Measurements from ENCODE around the gene HTRA1.

The HTRA1 gene

DNA sequence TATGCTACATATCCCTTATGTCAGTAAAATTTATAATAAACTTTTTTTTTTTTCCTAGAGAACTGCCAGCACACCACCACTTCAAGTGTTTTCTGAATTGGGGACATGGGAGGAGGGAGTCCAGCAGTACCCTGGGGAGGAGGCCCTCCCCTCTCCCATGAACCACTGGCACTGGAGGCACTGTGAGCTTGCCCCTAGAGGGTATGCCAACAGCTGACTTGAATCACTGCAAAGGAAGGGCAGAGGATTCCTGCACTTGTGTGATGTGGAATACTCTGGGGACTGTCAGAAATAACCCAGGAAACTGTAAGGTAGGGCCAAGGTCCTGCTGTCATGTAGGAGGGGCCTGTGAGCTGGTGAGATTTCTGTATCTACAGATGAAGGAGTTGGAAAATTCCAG is 15.4 kb upstream of the HTRA1 start:
- DNase-seq (ENCODE audit: low spot score) = no peak
- no peaks in the 10 kb centered on the region for H3K36me3 ChIP-seq (ENCODE audit: low read depth)
- H3K27me3 ChIP-seq (ENCODE audit: insufficient read depth, poor library complexity, severe bottlenecking) = no peaks in the 10 kb centered on the region
- H3K4me3 ChIP-seq (ENCODE audit: severe bottlenecking) = no peak overlapping the region
- H3K9me3 ChIP-seq (ENCODE audit: severe bottlenecking) = no peaks in the 10 kb centered on the region
- ATAC-seq (ENCODE audit: low read depth) = no peak
- TF ChIP-seq, protein P1, sequence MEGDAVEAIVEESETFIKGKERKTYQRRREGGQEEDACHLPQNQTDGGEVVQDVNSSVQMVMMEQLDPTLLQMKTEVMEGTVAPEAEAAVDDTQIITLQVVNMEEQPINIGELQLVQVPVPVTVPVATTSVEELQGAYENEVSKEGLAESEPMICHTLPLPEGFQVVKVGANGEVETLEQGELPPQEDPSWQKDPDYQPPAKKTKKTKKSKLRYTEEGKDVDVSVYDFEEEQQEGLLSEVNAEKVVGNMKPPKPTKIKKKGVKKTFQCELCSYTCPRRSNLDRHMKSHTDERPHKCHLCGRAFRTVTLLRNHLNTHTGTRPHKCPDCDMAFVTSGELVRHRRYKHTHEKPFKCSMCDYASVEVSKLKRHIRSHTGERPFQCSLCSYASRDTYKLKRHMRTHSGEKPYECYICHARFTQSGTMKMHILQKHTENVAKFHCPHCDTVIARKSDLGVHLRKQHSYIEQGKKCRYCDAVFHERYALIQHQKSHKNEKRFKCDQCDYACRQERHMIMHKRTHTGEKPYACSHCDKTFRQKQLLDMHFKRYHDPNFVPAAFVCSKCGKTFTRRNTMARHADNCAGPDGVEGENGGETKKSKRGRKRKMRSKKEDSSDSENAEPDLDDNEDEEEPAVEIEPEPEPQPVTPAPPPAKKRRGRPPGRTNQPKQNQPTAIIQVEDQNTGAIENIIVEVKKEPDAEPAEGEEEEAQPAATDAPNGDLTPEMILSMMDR (IDR thresholded peaks at IDR 0.05; ENCODE audit: poor library complexity, severe bottlenecking) = no peak
- H3K4me1 ChIP-seq (ENCODE audit: insufficient read depth, poor library complexity, severe bottlenecking) = no peaks in the 10 kb centered on the region
- no peak overlapping the region for H3K27ac ChIP-seq (ENCODE audit: poor library complexity, severe bottlenecking)

DNA sequence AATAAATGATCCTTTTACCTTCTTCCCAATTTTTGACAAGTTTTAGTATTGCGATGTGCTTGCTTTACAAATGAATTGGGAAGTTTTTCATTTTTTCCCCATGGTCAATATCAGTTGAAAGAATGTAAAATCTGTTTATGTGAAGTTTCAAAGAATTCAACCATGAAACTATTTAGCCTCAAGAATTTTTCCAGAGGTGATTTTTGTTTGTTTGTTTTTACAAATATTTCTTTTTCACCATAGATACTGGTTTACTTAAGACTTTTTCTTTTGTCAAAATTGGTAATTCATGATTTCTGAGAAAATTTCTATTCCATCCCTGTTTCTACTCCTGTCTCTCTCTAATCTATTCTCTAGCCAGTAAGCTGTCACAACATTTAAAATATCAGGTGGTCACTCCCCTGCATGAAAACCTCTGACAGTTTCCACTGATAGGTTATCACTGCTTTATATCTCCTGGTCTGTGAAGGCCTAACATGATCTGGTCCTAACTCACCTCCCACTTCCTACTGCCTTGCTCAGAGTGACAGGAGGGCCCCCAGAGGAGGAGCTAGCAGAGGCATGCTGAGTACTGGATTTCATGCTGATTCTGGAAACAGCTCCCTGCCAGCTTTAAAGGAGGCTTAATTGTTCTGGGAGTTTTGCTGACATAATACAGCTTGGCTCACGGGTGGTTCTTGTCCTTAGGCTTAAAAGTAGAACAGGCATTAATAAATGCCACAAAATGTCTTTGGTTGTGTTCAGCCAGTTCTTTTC is 14.5 kb upstream of the HTRA1 start:
- Histone ChIP-seq H3K27me3 (ENCODE audit: insufficient read depth, poor library complexity, severe bottlenecking) (no peaks in the 10 kb centered on the region), H3K4me3 (ENCODE audit: severe bottlenecking) (no peak overlapping the region), H3K36me3 (ENCODE audit: low read depth) (no peaks in the 10 kb centered on the region), H3K9me3 (ENCODE audit: severe bottlenecking) (no peaks in the 10 kb centered on the region), H3K27ac (ENCODE audit: poor library complexity, severe bottlenecking) (no peak overlapping the region), H3K4me1 (ENCODE audit: insufficient read depth, poor library complexity, severe bottlenecking) (no peaks in the 10 kb centered on the region)
- no peak for ATAC-seq (ENCODE audit: low read depth)
- TF ChIP-seq, protein P1 (IDR thresholded peaks at IDR 0.05; ENCODE audit: poor library complexity, severe bottlenecking) = no peak
- no peak for DNase-seq (ENCODE audit: low spot score)

DNA sequence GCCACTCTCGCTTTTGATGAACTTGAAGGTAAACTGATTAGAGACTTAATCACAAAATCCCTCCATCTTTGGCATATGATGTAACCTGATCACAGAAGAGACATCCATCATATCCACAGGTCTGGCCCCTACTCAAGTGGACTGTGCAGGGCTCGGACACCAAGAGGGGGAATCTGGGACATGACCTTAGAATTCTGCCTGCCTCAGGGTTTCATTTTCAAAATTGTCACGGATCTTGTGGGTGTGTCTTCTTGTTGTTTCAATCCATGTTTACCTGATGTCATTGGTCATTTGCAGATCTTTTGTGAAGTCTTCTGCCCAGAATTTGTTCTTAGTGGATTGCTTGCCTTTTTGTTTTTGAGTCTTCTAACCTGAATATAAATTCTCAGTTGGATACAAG is 12.8 kb upstream of the HTRA1 start:
- Histone ChIP-seq H3K36me3 (ENCODE audit: low read depth) (no peaks in the 10 kb centered on the region), H3K4me1 (ENCODE audit: insufficient read depth, poor library complexity, severe bottlenecking) (no peaks in the 10 kb centered on the region), H3K4me3 (ENCODE audit: severe bottlenecking) (no peak overlapping the region), H3K27me3 (ENCODE audit: insufficient read depth, poor library complexity, severe bottlenecking) (no peaks in the 10 kb centered on the region), H3K27ac (ENCODE audit: poor library complexity, severe bottlenecking) (no peak overlapping the region), H3K9me3 (ENCODE audit: severe bottlenecking) (no peaks in the 10 kb centered on the region)
- TF ChIP-seq, protein P1 (IDR thresholded peaks at IDR 0.05; ENCODE audit: poor library complexity, severe bottlenecking) = no peak
- no peak for DNase-seq (ENCODE audit: low spot score)
- ATAC-seq (ENCODE audit: low read depth) = no peak

DNA sequence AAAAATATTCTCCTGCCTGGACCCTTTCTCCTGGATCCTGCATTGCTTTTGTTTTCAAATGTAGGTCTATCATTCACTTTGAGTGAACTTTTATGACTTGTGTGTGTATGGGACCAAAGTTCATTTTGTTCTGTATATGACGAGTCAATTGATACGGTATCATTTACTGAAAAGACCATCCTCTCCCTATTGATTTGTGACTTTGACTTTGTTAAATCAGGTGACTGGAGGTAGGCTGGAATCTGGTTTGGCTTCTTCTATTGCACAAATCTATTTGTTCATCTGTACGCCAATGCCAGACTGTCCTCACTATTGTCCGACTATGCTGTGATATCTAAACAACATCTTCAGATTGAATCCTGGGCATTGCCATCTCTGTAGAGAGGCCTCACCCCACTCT is 12.2 kb upstream of the HTRA1 start:
- Histone ChIP-seq H3K27me3 (ENCODE audit: insufficient read depth, poor library complexity, severe bottlenecking) (no peaks in the 10 kb centered on the region), H3K36me3 (ENCODE audit: low read depth) (no peaks in the 10 kb centered on the region), H3K9me3 (ENCODE audit: severe bottlenecking) (no peaks in the 10 kb centered on the region), H3K27ac (ENCODE audit: poor library complexity, severe bottlenecking) (no peak overlapping the region), H3K4me1 (ENCODE audit: insufficient read depth, poor library complexity, severe bottlenecking) (no peaks in the 10 kb centered on the region), H3K4me3 (ENCODE audit: severe bottlenecking) (no peak overlapping the region)
- no peak for DNase-seq (ENCODE audit: low spot score)
- no peak for ATAC-seq (ENCODE audit: low read depth)
- TF ChIP-seq, protein P1 (IDR thresholded peaks at IDR 0.05; ENCODE audit: poor library complexity, severe bottlenecking) = no peak

DNA sequence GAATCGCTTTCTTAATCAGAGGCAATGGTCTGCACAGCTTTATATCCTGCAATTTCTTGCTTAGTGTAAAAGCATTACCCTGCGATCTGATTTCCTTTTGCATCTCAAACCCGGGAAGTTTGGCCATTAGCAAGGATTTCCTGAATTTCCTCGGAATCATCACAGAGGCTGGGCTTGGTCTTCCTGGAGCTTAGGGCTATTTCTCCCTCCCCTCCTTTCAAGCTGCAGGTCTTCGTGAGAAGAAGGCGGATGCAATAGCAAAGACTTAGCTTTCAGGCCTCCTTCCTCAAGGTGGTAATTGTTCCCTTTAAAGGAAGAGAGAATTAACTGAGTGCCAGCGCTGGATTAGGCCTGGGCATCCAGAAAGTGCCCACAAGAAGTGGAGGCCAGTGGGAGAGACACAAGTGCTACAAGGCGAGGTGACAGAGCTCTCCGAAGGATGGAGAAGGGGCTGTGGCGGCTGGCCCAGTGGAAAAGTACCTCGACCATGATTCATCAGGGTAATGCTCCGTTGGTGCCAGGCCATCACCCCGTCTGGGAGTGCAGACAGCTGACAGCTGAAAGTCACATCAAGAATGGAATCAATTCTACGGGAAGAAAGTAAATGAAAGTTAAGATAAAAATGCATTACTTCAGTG is 10.9 kb upstream of the HTRA1 start:
- Histone ChIP-seq H3K4me1 (ENCODE audit: insufficient read depth, poor library complexity, severe bottlenecking) (no peaks in the 10 kb centered on the region), H3K9me3 (ENCODE audit: severe bottlenecking) (no peaks in the 10 kb centered on the region), H3K4me3 (ENCODE audit: severe bottlenecking) (no peak overlapping the region), H3K36me3 (ENCODE audit: low read depth) (no peaks in the 10 kb centered on the region), H3K27ac (ENCODE audit: poor library complexity, severe bottlenecking) (no peak overlapping the region), H3K27me3 (ENCODE audit: insufficient read depth, poor library complexity, severe bottlenecking) (no peaks in the 10 kb centered on the region)
- TF ChIP-seq, protein P1 (IDR thresholded peaks at IDR 0.05; ENCODE audit: poor library complexity, severe bottlenecking) = no peak
- no peak for DNase-seq (ENCODE audit: low spot score)
- no peak for ATAC-seq (ENCODE audit: low read depth)

All from RWPE2 (cell line).